GM19468 (cell line): ENCODE measurements around the gene SRD5A3.

Source experiments
- ATAC-seq: cut with Tn5 transposase; IDR thresholded peaks from one replicate; pipeline ENCODE4 v1.9.1; 2021; ENCODE audit warnings: mild to moderate bottlenecking, moderate library complexity, moderate number of reproducible peaks; ENCODE audit not compliant: unreplicated experiment; ENCODE audit errors: extremely low read depth

SRD5A3 gene

DNA sequence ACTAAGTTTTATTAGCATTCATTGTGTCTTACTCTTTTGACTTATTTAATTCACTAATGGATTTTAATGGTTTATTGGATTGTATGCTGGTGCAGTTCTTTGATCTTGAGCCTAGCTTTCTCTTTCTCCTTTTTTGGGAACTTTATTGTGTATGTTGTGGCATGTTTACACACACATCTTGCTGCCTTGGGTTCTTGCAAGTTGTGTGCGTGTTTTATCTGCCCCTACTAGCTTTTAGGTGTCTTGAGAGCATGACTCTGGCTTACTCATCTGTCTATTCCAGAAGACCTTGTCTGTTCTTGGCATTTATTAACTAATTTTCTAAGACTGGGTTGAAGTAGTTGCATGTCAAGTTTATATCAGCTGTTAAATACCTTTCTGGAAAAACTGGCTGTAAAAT, 52.4 kb downstream of the SRD5A3 start:
- ATAC-seq, result no peak

DNA sequence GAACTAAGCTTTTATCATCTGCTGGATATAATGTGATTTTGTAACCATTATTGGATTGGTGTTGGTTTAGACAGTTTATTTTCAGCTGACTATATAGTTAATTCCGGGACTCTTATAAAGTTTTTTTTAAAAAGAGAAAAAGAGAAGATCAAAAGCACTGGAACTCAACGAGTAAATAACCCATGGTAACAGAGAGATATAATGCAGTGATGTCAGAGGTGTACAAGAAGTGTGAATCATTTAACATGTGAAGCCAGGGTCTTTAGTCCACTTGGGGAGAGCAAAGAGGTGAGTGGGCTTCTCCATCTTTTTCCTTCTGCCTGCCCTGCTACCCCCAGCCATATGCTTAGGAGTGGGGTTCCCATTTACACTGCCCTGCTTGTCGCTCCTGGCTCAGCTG, 52.9 kb downstream of the SRD5A3 start:
- no peak for ATAC-seq

DNA sequence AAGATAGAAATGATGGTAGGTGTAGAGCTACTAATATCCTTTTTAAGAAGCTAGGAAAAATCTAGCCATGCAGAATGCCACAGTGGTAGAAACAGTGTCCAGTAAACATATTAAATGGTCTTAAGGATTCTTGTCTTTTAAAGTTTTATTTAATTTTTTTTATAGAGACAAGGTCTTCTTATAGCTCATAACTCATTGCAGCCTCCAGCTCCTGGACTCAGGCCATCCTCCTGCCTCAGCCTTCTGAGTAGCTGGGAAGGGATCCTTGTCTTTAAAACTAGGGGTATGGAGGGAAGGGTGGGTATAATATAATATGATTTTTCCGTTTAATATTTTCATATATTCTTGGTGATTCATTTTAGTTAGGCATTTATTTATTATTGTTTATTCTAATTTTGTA, 53.5 kb downstream of the SRD5A3 start:
- no peak for ATAC-seq

DNA sequence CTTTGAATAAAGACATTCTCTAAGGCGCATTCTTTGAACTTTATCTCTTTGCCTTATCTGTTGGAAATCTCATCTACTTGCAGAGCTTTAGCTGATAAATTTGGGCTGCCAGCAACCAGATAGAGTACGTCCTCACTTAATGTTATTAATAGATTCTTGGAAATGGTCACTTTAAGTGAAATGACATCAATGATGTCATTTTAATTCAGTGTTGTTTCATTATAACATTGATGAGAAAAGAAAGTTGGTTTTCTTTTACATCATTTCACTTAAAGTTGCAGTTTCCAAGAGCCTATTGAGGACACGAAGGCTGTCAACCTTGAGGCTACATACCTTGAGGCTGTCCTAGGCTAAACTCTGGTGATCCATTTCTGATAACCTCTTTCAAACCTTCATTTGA, 59.0 kb downstream of the SRD5A3 start:
- no peak for ATAC-seq

DNA sequence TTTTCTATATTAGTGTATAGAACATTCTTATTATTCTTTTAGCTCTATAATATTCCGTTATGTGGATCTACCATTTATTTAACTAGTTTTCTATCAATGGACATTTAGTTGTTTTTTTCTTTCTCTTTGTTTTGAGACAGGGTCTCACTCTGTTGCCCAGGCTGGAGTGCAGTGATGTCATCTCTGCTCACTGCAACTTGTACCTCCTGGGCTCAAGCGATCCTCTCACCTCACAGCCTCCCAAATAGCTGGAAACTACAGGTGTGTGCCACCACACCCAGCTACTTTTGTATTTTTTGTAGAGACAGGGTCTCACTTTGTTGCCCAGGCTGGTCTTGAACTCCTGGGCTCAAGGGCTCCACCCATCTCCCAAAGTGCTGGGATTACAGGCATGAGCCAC, 60.5 kb downstream of the SRD5A3 start:
- no peak for ATAC-seq

DNA sequence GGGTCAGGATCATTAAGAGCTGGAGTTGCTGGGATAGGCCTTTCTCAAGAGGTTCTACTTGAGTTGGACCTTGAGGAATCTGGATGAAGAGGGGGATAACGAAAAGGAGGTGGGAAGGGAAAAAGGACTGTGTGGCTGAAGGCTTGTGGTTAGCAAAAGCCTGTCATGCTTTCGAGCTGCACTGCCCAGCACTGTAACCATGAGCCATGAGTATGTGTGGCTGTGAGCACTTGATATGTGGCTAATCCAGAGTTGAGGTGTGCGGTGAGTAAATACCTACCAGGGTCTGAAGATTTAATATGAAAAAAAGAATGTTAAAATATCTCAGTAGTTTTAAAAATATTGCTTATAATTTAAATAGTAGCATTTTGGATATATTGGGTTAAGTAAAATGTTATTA, 61.1 kb downstream of the SRD5A3 start:
- no peak for ATAC-seq

DNA sequence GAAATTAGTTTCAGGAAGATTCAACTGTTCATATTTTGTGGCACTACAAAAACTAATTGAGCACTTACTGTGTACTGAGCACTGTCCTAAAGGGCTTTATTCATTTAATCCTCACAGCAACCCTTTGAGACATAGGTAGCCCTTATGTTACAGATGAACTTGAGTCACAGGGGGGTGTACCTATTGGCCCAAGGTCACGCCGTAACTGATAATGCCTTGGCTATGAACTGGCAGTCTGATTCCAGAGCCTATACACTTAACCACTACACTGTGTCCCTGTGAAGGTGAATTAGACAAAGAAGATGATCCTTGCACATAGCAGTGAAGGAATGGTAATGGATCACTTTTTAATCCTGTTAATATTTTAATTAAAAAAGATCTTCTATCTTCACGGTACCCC, 61.7 kb downstream of the SRD5A3 start:
- ATAC-seq, result no peak

GRCh38 chr4:55409468-55410171, 63.6 kb downstream of the SRD5A3 start:
- ATAC-seq, result no peak

GRCh38 chr4:55410431-55410830, 64.4 kb downstream of the SRD5A3 start:
- ATAC-seq, result no peak

GRCh38 chr4:55411621-55412020, 65.6 kb downstream of the SRD5A3 start:
- no peak for ATAC-seq

DNA sequence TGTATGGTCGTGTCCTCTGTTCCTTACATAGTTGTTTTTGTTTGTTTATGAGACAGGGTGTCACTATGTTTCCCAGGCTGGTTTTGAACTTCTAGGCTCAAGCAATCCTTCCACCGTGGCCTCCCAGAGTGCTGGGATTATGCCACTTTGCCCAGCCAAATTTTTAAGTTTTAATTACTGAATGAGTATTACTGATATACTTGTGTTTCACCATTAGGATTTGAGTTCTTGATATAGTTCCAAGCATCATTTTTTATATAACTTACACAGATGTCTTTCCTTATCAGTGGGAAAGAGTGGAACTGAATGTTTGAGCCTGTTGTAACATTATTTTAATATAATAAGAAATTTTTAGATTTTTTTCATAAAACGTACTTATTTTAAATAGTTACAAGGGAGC, 70.1 kb downstream of the SRD5A3 start:
- ATAC-seq, result no peak
